GM18519 (cell line): ENCODE results near the gene SGCA.

Source experiments
- ATAC-seq: cut with Tn5 transposase; IDR thresholded peaks from one replicate; pipeline ENCODE4 v1.9.1; 2021; ENCODE audit warnings: mild to moderate bottlenecking, moderate library complexity; ENCODE audit not compliant: unreplicated experiment, low FRiP score

The SGCA gene

GRCh38 chr17:50164697-50164988 lies 1.2 kb upstream of the SGCA start:
- no peak for ATAC-seq

GRCh38 chr17:50165066-50165465 lies 739 bp upstream of the SGCA start:
- ATAC-seq = no peak

GRCh38 chr17:50165466-50165865 lies 339 bp upstream of the SGCA start:
- no peak for ATAC-seq

- ATAC-seq = no peak
These were observed 845 bp downstream of the SGCA start for GRCh38 chr17:50166518-50167181.

GRCh38 chr17:50167371-50167770 lies 1.6 kb downstream of the SGCA start:
- ATAC-seq = no peak

- ATAC-seq = no peak
These were observed 2.5 kb downstream of the SGCA start for GRCh38 chr17:50168319-50168718.

GRCh38 chr17:50169121-50169764 lies 3.4 kb downstream of the SGCA start:
- ATAC-seq = no peak

GRCh38 chr17:50169881-50170459 lies 4.2 kb downstream of the SGCA start:
- no peak for ATAC-seq

GRCh38 chr17:50170662-50171370 lies 5.0 kb downstream of the SGCA start:
- peak; percentile 68 for ATAC-seq

GRCh38 chr17:50171371-50172071 lies 5.7 kb downstream of the SGCA start:
- no peak for ATAC-seq

- no peak for ATAC-seq
These were observed 6.3 kb downstream of the SGCA start for GRCh38 chr17:50172130-50172529.

GRCh38 chr17:50172936-50173334 lies 7.1 kb downstream of the SGCA start:
- no peak for ATAC-seq

GRCh38 chr17:50173335-50173941 lies 7.6 kb downstream of the SGCA start:
- ATAC-seq = no peak

GRCh38 chr17:50174444-50174843 lies 8.6 kb downstream of the SGCA start:
- no peak for ATAC-seq

- ATAC-seq = no peak
These were observed 9.4 kb downstream of the SGCA start for GRCh38 chr17:50175035-50175807.

GRCh38 chr17:50176559-50177357 lies 11.0 kb downstream of the SGCA start:
- ATAC-seq = no peak

- no peak for ATAC-seq
These were observed 11.7 kb downstream of the SGCA start for GRCh38 chr17:50177476-50177875.

- ATAC-seq = no peak
These were observed 12.4 kb downstream of the SGCA start for GRCh38 chr17:50177983-50178834.
